ENCODE measurements around the gene TMEM158.

- TF ChIP-seq CTCF (IDR thresholded peaks at IDR 0.05): no peak
- no peak for TF ChIP-seq EZH2phosphoT487 (IDR thresholded peaks at IDR 0.05)
- TF ChIP-seq EZH2 (IDR thresholded peaks at IDR 0.05): no peak
Observed at GRCh38 chr3:45191424-45191823, 34.7 kb downstream of the TMEM158 start.
